Kidney (tissue), 14 donors: Measurements from ENCODE around the gene AHCYL2. TPM values are rescaled to one million over a fixed set of nuclear protein-coding genes. Genes with fewer than 3 reads are reported as not detected.

Source experiments
- DNase-seq, 5 donors: peaks; one replicate each; pipeline ENCODE4 v3.0.0-alpha.2; 2013 to 2020
- FAIRE-seq: peaks from 2 replicates; lab custom pipeline; 2012; peaks lifted over from hg19 to GRCh38; lab: Jason Lieb, UNC
- H3K27ac ChIP-seq, 2 donors: one replicate each; pipeline ENCODE4 v1.7.0; 2013; ENCODE audit warnings: low read depth in 2 of 2, low read length in 2 of 2, inconsistent platforms in 1 of 2
- H3K27me3 ChIP-seq: one replicate; pipeline ENCODE4 v1.7.1; 2013; ENCODE audit warnings: low read length, inconsistent platforms; ENCODE audit not compliant: control insufficient read depth, insufficient read depth
- H3K36me3 ChIP-seq, 3 donors: one replicate each; pipeline versions ENCODE4 v1.7.0 to v1.7.1; 2013; ENCODE audit warnings: low read length in 3 of 3, control low read depth in 1 of 3, inconsistent platforms in 1 of 3; ENCODE audit not compliant: insufficient read depth in 3 of 3, control insufficient read depth in 2 of 3
- H3K4me1 ChIP-seq, 3 donors: one replicate each; pipeline versions ENCODE4 v1.7.0 to v1.7.1; 2013; ENCODE audit warnings: low read length in 3 of 3, inconsistent platforms in 1 of 3, low read depth in 1 of 3; ENCODE audit not compliant: control insufficient read depth in 2 of 3, insufficient read depth in 2 of 3
- H3K4me3 ChIP-seq, 3 donors: one replicate each; pipeline versions ENCODE4 v1.7.0 to v1.8.1; 2013; ENCODE audit warnings: low read length in 3 of 3, control low read depth in 1 of 3, inconsistent platforms in 1 of 3
- H3K9ac ChIP-seq, 3 donors: one replicate each; pipeline versions ENCODE4 v1.7.0 to v1.7.1; 2013; ENCODE audit warnings: low read length in 3 of 3, control low read depth in 1 of 3, inconsistent platforms in 1 of 3
- H3K9me3 ChIP-seq, 3 donors: one replicate each; pipeline versions ENCODE4 v1.7.0 to v1.7.1; 2013; ENCODE audit warnings: low read length in 3 of 3, control low read depth in 1 of 3, inconsistent platforms in 1 of 3; ENCODE audit not compliant: control insufficient read depth in 2 of 3, insufficient read depth in 1 of 3
- intact Hi-C: fragments of 100-400 bp; cut with DNase I; formaldehyde crosslinking; loops from one replicate; pipeline ENCODE4 v1.11.1; 2022
- polyA plus RNA-seq: library from polyadenylated mRNA; stranded (reverse); fragments of 350-450 nt; fragmentation: Illumina TruSeq; extraction: RNeasy Lipid Tissue Mini Kit (QIAGEN cat#74804); gene quantifications from one replicate; pipeline ENCODE4 v1.2.3, GENCODE V29; 2014; ENCODE audit warnings: low read depth, low replicate concordance; ENCODE audit not compliant: insufficient read depth
- total RNA-seq: library from RNA; stranded (reverse); fragmentation: NEBNext Ultra II Directional; extraction: Animal tissue kit (Norgen Biotek cat#: 25700); gene quantifications from one replicate; pipeline ENCODE4 v1.2.1, GENCODE V29; 2021
- TF ChIP-seq, protein P1 (sequence below): IDR thresholded peaks from 3 replicates; pipeline ENCODE4 v1.5.1; 2012; ENCODE audit warnings: mild to moderate bottlenecking, moderate library complexity, borderline replicate concordance; ENCODE audit not compliant: insufficient read depth; ENCODE audit errors: extremely low read depth
- donor health status: control.
- donor health status: control.
- donor health status: control.
- donor health status: control.
- donor health status: control.
- donor health status: DM: yes; HTN: yes; CAD: no.
- donor health status: Normal renal cell carcinoma (clear cell type).

The AHCYL2 gene
- total and polyA plus RNA-seq, 2 donors from 2014 or later = 19.5 to 25.2 TPM

- Histone ChIP-seq H3K9ac (no peak overlapping the region), H3K4me3 (no peak overlapping the region), H3K36me3 (no peaks in the 10 kb centered on the region), H3K4me1 (no peaks in the 10 kb centered on the region), H3K27me3 (no peaks in the 10 kb centered on the region), H3K27ac (no peak overlapping the region), H3K9me3 (no peaks in the 10 kb centered on the region)
- intact Hi-C loops = no loop called here
- DNase-seq (no peak), FAIRE-seq (no peak)
- TF ChIP-seq, protein P1, sequence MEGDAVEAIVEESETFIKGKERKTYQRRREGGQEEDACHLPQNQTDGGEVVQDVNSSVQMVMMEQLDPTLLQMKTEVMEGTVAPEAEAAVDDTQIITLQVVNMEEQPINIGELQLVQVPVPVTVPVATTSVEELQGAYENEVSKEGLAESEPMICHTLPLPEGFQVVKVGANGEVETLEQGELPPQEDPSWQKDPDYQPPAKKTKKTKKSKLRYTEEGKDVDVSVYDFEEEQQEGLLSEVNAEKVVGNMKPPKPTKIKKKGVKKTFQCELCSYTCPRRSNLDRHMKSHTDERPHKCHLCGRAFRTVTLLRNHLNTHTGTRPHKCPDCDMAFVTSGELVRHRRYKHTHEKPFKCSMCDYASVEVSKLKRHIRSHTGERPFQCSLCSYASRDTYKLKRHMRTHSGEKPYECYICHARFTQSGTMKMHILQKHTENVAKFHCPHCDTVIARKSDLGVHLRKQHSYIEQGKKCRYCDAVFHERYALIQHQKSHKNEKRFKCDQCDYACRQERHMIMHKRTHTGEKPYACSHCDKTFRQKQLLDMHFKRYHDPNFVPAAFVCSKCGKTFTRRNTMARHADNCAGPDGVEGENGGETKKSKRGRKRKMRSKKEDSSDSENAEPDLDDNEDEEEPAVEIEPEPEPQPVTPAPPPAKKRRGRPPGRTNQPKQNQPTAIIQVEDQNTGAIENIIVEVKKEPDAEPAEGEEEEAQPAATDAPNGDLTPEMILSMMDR = no peak
These were observed 134.3 kb downstream of the AHCYL2 start for GRCh38 chr7:129359176-129359575.

- no peak overlapping the region for H3K27ac ChIP-seq
These were observed 134.8 kb downstream of the AHCYL2 start for GRCh38 chr7:129359638-129360037.

GRCh38 chr7:129361771-129362170 lies 136.9 kb downstream of the AHCYL2 start:
- intact Hi-C loops = loop anchor here (10.0 kb wide), 1 partner anchor 113 kb away; no protein-coding TSS in a partner anchor
- H3K9ac ChIP-seq = no peak overlapping the region
- H3K4me3 ChIP-seq = no peak overlapping the region
- H3K27ac ChIP-seq = no peak overlapping the region
- FAIRE-seq (no peak), DNase-seq (no peak)
- no peaks in the 10 kb centered on the region for H3K4me1 ChIP-seq
- H3K27me3 ChIP-seq = no peaks in the 10 kb centered on the region
- H3K9me3 ChIP-seq = no peaks in the 10 kb centered on the region
- no peaks in the 10 kb centered on the region for H3K36me3 ChIP-seq
- TF ChIP-seq, protein P1 = no peak

More at GRCh38 chr7:129359638-129360037, 134.8 kb downstream of the AHCYL2 start:
- Histone ChIP-seq H3K9ac (no peak overlapping the region), H3K36me3 (no peaks in the 10 kb centered on the region), H3K27me3 (no peaks in the 10 kb centered on the region), H3K9me3 (no peaks in the 10 kb centered on the region), H3K4me1 (no peaks in the 10 kb centered on the region), H3K4me3 (no peak overlapping the region)
- intact Hi-C loops = loop anchor here (10.0 kb wide), 1 partner anchor 115 kb away; no protein-coding TSS in a partner anchor
- TF ChIP-seq, protein P1 = no peak
- DNase-seq (no peak), FAIRE-seq (no peak)

GRCh38 chr7:129362496-129362895 lies 137.7 kb downstream of the AHCYL2 start:
- H3K4me3 ChIP-seq = no peak overlapping the region
- TF ChIP-seq, protein P1 = no peak
- H3K4me1 ChIP-seq = no peaks in the 10 kb centered on the region
- no peaks in the 10 kb centered on the region for H3K36me3 ChIP-seq
- no peak for FAIRE-seq
- no peak overlapping the region for H3K27ac ChIP-seq
- no peak overlapping the region for H3K9ac ChIP-seq
- no peak for DNase-seq
- intact Hi-C loops = loop anchor here (10.0 kb wide), 1 partner anchor 112 kb away; no protein-coding TSS in a partner anchor
- H3K27me3 ChIP-seq = no peaks in the 10 kb centered on the region
- H3K9me3 ChIP-seq = no peaks in the 10 kb centered on the region
